Measurements from ENCODE around the gene ANP32B.

GRCh38 chr9:97936998-97937397 is 46.1 kb upstream of the ANP32B start:
- TF ChIP-seq, protein P1, sequence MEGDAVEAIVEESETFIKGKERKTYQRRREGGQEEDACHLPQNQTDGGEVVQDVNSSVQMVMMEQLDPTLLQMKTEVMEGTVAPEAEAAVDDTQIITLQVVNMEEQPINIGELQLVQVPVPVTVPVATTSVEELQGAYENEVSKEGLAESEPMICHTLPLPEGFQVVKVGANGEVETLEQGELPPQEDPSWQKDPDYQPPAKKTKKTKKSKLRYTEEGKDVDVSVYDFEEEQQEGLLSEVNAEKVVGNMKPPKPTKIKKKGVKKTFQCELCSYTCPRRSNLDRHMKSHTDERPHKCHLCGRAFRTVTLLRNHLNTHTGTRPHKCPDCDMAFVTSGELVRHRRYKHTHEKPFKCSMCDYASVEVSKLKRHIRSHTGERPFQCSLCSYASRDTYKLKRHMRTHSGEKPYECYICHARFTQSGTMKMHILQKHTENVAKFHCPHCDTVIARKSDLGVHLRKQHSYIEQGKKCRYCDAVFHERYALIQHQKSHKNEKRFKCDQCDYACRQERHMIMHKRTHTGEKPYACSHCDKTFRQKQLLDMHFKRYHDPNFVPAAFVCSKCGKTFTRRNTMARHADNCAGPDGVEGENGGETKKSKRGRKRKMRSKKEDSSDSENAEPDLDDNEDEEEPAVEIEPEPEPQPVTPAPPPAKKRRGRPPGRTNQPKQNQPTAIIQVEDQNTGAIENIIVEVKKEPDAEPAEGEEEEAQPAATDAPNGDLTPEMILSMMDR (IDR thresholded peaks at IDR 0.05) = no peak
- no peak for TF ChIP-seq EZH2 (IDR thresholded peaks at IDR 0.05; ENCODE audit: borderline replicate concordance, insufficient read depth, low read depth, low read length, poor library complexity, severe bottlenecking)

Data from B cell (primary cell).